Astrocyte (in vitro differentiated cells and primary cell): ENCODE data around the gene SLC16A2. TPM values are rescaled to one million over a fixed set of nuclear protein-coding genes. Genes with fewer than 3 reads are reported as not detected.

Experiments used
- DNase-seq: peaks from one replicate; pipeline ENCODE4 v3.0.0-alpha.2; 2010; ENCODE audit warnings: low read depth
- FAIRE-seq: peaks from 2 replicates; lab custom pipeline; 2011; peaks lifted over from hg19 to GRCh38; lab: Jason Lieb, UNC
- H2AFZ ChIP-seq: 2 replicates; pipeline ENCODE4 v1.6.0; 2012; ENCODE audit warnings: low read depth, low read length, inconsistent platforms
- H3K27ac ChIP-seq: 2 replicates; pipeline ENCODE4 v1.5.1; 2011; ENCODE audit warnings: low read depth, low read length, inconsistent platforms
- H3K27me3 ChIP-seq: 2 replicates; pipeline ENCODE4 v1.6.0; 2011; ENCODE audit warnings: low read length, inconsistent platforms; ENCODE audit not compliant: insufficient read depth
- H3K36me3 ChIP-seq: 2 replicates; pipeline ENCODE4 v1.5.1; 2011; ENCODE audit warnings: low read length, inconsistent platforms; ENCODE audit not compliant: insufficient read depth
- H3K4me1 ChIP-seq: 2 replicates; pipeline ENCODE4 v1.5.1; 2011; ENCODE audit warnings: low read length, inconsistent platforms; ENCODE audit not compliant: insufficient read depth
- H3K4me2 ChIP-seq: 2 replicates; pipeline ENCODE4 v1.6.0; 2012; ENCODE audit warnings: low read length, inconsistent platforms
- H3K4me3 ChIP-seq: 2 replicates; pipeline ENCODE4 v1.5.1; 2011; ENCODE audit warnings: low read depth, mild to moderate bottlenecking, low read length, inconsistent platforms; ENCODE audit not compliant: insufficient read depth
- H3K79me2 ChIP-seq: 2 replicates; pipeline ENCODE4 v1.6.0; 2012; ENCODE audit warnings: mild to moderate bottlenecking, low read length, inconsistent platforms; ENCODE audit not compliant: insufficient read depth
- H3K9ac ChIP-seq: 2 replicates; pipeline ENCODE4 v1.6.0; 2012; ENCODE audit warnings: mild to moderate bottlenecking, low read length, inconsistent platforms
- H3K9me3 ChIP-seq: 2 replicates; pipeline ENCODE4 v1.5.1; 2012; ENCODE audit warnings: low read depth, mild to moderate bottlenecking, low read length, inconsistent platforms; ENCODE audit not compliant: insufficient read depth
- H4K20me1 ChIP-seq: 2 replicates; pipeline ENCODE4 v1.6.0; 2012; ENCODE audit warnings: low read length, inconsistent platforms; ENCODE audit not compliant: insufficient read depth
- H3K27ac Mint-ChIP-seq: one replicate; pipeline ENCODE4 v1.8.0; 2021; ENCODE audit warnings: mild to moderate bottlenecking, mixed read lengths; ENCODE audit not compliant: unreplicated experiment
- H3K27me3 Mint-ChIP-seq: one replicate; pipeline ENCODE4 v1.8.0; 2021; ENCODE audit warnings: low read depth, mixed read lengths; ENCODE audit not compliant: unreplicated experiment
- H3K36me3 Mint-ChIP-seq: one replicate; pipeline ENCODE4 v1.8.0; 2021; ENCODE audit warnings: low read depth, mixed read lengths; ENCODE audit not compliant: unreplicated experiment
- H3K4me1 Mint-ChIP-seq: one replicate; pipeline ENCODE4 v1.8.0; 2021; ENCODE audit warnings: low read depth, mixed read lengths; ENCODE audit not compliant: unreplicated experiment
- H3K4me3 Mint-ChIP-seq: one replicate; pipeline ENCODE4 v1.8.0; 2021; ENCODE audit warnings: mild to moderate bottlenecking, moderate library complexity, mixed read lengths; ENCODE audit not compliant: unreplicated experiment
- H3K9me3 Mint-ChIP-seq: one replicate; pipeline ENCODE4 v1.8.0; 2021; ENCODE audit warnings: mild to moderate bottlenecking, mixed read lengths; ENCODE audit not compliant: unreplicated experiment
- CTCF ChIP-seq: IDR thresholded peaks from 2 replicates; pipeline ENCODE4 v1.5.1; 2011; ENCODE audit warnings: low read depth, mild to moderate bottlenecking, inconsistent platforms, low read length, moderate library complexity; ENCODE audit not compliant: insufficient read depth
- EZH2 ChIP-seq: IDR thresholded peaks from 2 replicates; pipeline ENCODE4 v1.6.1; 2012; ENCODE audit warnings: mild to moderate bottlenecking, low read length, inconsistent platforms; ENCODE audit not compliant: insufficient read depth
- total RNA-seq: library from RNA; stranded (reverse); gene quantifications from 2 replicates; pipeline ENCODE4 v1.2.1, GENCODE V29; 2021

Gene SLC16A2
- total RNA-seq, 1 donor from 2014 or later = 21.1 TPM

GRCh38 chrX:74505437-74505836 lies 84.1 kb downstream of the SLC16A2 start:
- Histone ChIP-seq H3K4me3 (no peak overlapping the region), H2AFZ (no peak overlapping the region), H3K36me3 (no peaks in the 10 kb centered on the region), H3K9me3 (no peaks in the 10 kb centered on the region), H3K9ac (no peak overlapping the region), H3K27me3 (no peaks in the 10 kb centered on the region), H3K79me2 (no peaks in the 10 kb centered on the region), H3K27ac (no peak overlapping the region), H3K4me1 (no peaks in the 10 kb centered on the region), H4K20me1 (no peaks in the 10 kb centered on the region), H3K4me2 (no peak overlapping the region)
- DNase-seq (no peak), FAIRE-seq (no peak)
- H3K4me3 Mint-ChIP-seq = no peak overlapping the region
- no peaks in the 10 kb centered on the region for H3K27me3 Mint-ChIP-seq
- H3K27ac Mint-ChIP-seq = no peak overlapping the region
- H3K9me3 Mint-ChIP-seq = no peaks in the 10 kb centered on the region
- no peaks in the 10 kb centered on the region for H3K36me3 Mint-ChIP-seq
- H3K4me1 Mint-ChIP-seq = no peaks in the 10 kb centered on the region
- TF ChIP-seq CTCF = no peak
- no peak for TF ChIP-seq EZH2

GRCh38 chrX:74506317-74507115 lies 85.2 kb downstream of the SLC16A2 start:
- FAIRE-seq = peak; percentile 76

More at GRCh38 chrX:74506317-74507115, 85.2 kb downstream of the SLC16A2 start:
- H4K20me1 ChIP-seq = no peaks in the 10 kb centered on the region
- DNase-seq = no peak
- Mint-ChIP-seq H3K4me3 (no peak overlapping the region), H3K36me3 (no peaks in the 10 kb centered on the region), H3K9me3 (no peaks in the 10 kb centered on the region), H3K27me3 (no peaks in the 10 kb centered on the region), H3K4me1 (no peaks in the 10 kb centered on the region), H3K27ac (no peak overlapping the region)
- no peaks in the 10 kb centered on the region for H3K79me2 ChIP-seq
- no peak overlapping the region for H3K9ac ChIP-seq
- no peak overlapping the region for H3K4me2 ChIP-seq
- no peaks in the 10 kb centered on the region for H3K36me3 ChIP-seq
- H3K4me1 ChIP-seq = no peaks in the 10 kb centered on the region
- no peak overlapping the region for H3K4me3 ChIP-seq
- no peak overlapping the region for H3K27ac ChIP-seq
- no peaks in the 10 kb centered on the region for H3K27me3 ChIP-seq
- TF ChIP-seq CTCF (no peak), EZH2 (no peak)
- H3K9me3 ChIP-seq = no peaks in the 10 kb centered on the region
- H2AFZ ChIP-seq = no peak overlapping the region
